Measurements from ENCODE around the gene NT5M. TPM values are rescaled to one million over a fixed set of nuclear protein-coding genes. Genes with fewer than 3 reads are reported as not detected.
A peak's percentile ranks its signal among the peaks of the same experiment; 100 is the strongest.

The NT5M gene
- total RNA-seq, 3 donors from 2014 or later, result 1.7 to 4.5 (median 2.2) TPM

GRCh38 chr17:17325228-17325627, 22.1 kb downstream of the NT5M start:
- Histone ChIP-seq H3K4me1 (ENCODE audit: low read depth) (no peaks in the 10 kb centered on the region), H3K36me3 (ENCODE audit: low read depth) (no peaks in the 10 kb centered on the region), H3K4me3 (no peak overlapping the region), H3K9me3 (no peaks in the 10 kb centered on the region)
- ATAC-seq (no peak), DNase-seq (peak in 1 of 3 donors; percentile 11)
- no peak for TF ChIP-seq CTCF (IDR thresholded peaks at IDR 0.05)
- intact Hi-C loops (cut with DNase I, micrococcal nuclease), result no loop called here

- intact Hi-C loops (cut with DNase I, micrococcal nuclease), result no loop called here
Measured at GRCh38 chr17:17325816-17326215, 22.6 kb downstream of the NT5M start.

GRCh38 chr17:17326275-17326875, 23.2 kb downstream of the NT5M start:
- Histone ChIP-seq H3K4me1 (ENCODE audit: low read depth) (no peaks in the 10 kb centered on the region), H3K9me3 (no peaks in the 10 kb centered on the region), H3K4me3 (no peak overlapping the region), H3K36me3 (ENCODE audit: low read depth) (no peaks in the 10 kb centered on the region)
- intact Hi-C loops (cut with DNase I, micrococcal nuclease), result no loop called here
- ATAC-seq (no peak), DNase-seq (peak in 1 of 3 donors; percentile 11)
- no peak for TF ChIP-seq CTCF (IDR thresholded peaks at IDR 0.05)

More at GRCh38 chr17:17325816-17326215, 22.6 kb downstream of the NT5M start:
- Histone ChIP-seq H3K4me1 (ENCODE audit: low read depth) (no peaks in the 10 kb centered on the region), H3K36me3 (ENCODE audit: low read depth) (no peaks in the 10 kb centered on the region), H3K4me3 (no peak overlapping the region), H3K9me3 (no peaks in the 10 kb centered on the region)
- ATAC-seq (no peak), DNase-seq (peak in 1 of 3 donors; percentile 5)
- no peak for TF ChIP-seq CTCF (IDR thresholded peaks at IDR 0.05)

GRCh38 chr17:17328251-17328650, 25.1 kb downstream of the NT5M start:
- no peak overlapping the region for H3K4me3 ChIP-seq
- DNase-seq, result peak in 1 of 3 donors; percentile 12
- ATAC-seq, result no peak
- TF ChIP-seq CTCF (IDR thresholded peaks at IDR 0.05), result no peak
- no peaks in the 10 kb centered on the region for H3K36me3 ChIP-seq (ENCODE audit: low read depth)
- H3K4me1 ChIP-seq (ENCODE audit: low read depth), result no peaks in the 10 kb centered on the region
- intact Hi-C loops (cut with DNase I, micrococcal nuclease), result no loop called here
- no peaks in the 10 kb centered on the region for H3K9me3 ChIP-seq

GRCh38 chr17:17341452-17341851, 38.3 kb downstream of the NT5M start:
- no peaks in the 10 kb centered on the region for H3K4me1 ChIP-seq (ENCODE audit: low read depth)
- ATAC-seq, result no peak
- intact Hi-C loops (cut with DNase I, micrococcal nuclease), result no loop called here
- no peak for TF ChIP-seq CTCF (IDR thresholded peaks at IDR 0.05)
- DNase-seq, result peak in 1 of 3 donors; percentile 1
- no peak overlapping the region for H3K4me3 ChIP-seq
- H3K36me3 ChIP-seq (ENCODE audit: low read depth), result no peaks in the 10 kb centered on the region
- no peaks in the 10 kb centered on the region for H3K9me3 ChIP-seq

All from mucosa of descending colon (tissue), 3 donors.